Activated CD4-positive, alpha-beta memory T cell treated with anti-CD3 and anti-CD28 coated beads for 36 hours (primary cell): ENCODE data around the gene NSG1. TPM values are rescaled to one million over a fixed set of nuclear protein-coding genes. Genes with fewer than 3 reads are reported as not detected.

Experiments
- CTCF ChIA-PET: fragments of 350-600 bp; sonication (Branson Sonifier 250); formaldehyde crosslinking; loops from one replicate; lab custom pipeline; 2021; ENCODE audit warnings: antibody characterized with exemption, inconsistent platforms; lab: Charles Lee
- POLR2A ChIA-PET: fragments of 350-600 bp; sonication (Branson Sonifier 250); formaldehyde crosslinking; loops from one replicate; lab custom pipeline; 2021; ENCODE audit warnings: antibody characterized with exemption; lab: Charles Lee
- DNase-seq: peaks from one replicate; pipeline ENCODE4 v3.0.0-alpha.2; 2020
- H3K27ac Mint-ChIP-seq: one replicate; pipeline ENCODE4 v1.8.0; 2021; ENCODE audit warnings: mixed read lengths
- H3K27me3 Mint-ChIP-seq: one replicate; pipeline ENCODE4 v1.8.0; 2021; ENCODE audit warnings: mixed read lengths
- H3K36me3 Mint-ChIP-seq: one replicate; pipeline ENCODE4 v1.8.0; 2021; ENCODE audit warnings: mixed read lengths
- H3K4me1 Mint-ChIP-seq: one replicate; pipeline ENCODE4 v1.8.0; 2021; ENCODE audit warnings: low read depth, mixed read lengths
- H3K4me3 Mint-ChIP-seq: one replicate; pipeline ENCODE4 v1.8.0; 2021; ENCODE audit warnings: mild to moderate bottlenecking, mixed read lengths
- H3K9me3 Mint-ChIP-seq: one replicate; pipeline ENCODE4 v1.8.0; 2021; ENCODE audit warnings: mixed read lengths
- intact Hi-C: fragments of 100-400 bp; cut with micrococcal nuclease; formaldehyde crosslinking; loops from one replicate; pipeline ENCODE4 v1.15.1; 2023
- total RNA-seq, 2 experiments: library from RNA; stranded (reverse); gene quantifications; one replicate each; pipeline ENCODE4 v1.2.3, GENCODE V29; 2021

The NSG1 gene
- total RNA-seq, 2 experiments from 2014 or later, result 9.1 to 11.4 TPM

DNA sequence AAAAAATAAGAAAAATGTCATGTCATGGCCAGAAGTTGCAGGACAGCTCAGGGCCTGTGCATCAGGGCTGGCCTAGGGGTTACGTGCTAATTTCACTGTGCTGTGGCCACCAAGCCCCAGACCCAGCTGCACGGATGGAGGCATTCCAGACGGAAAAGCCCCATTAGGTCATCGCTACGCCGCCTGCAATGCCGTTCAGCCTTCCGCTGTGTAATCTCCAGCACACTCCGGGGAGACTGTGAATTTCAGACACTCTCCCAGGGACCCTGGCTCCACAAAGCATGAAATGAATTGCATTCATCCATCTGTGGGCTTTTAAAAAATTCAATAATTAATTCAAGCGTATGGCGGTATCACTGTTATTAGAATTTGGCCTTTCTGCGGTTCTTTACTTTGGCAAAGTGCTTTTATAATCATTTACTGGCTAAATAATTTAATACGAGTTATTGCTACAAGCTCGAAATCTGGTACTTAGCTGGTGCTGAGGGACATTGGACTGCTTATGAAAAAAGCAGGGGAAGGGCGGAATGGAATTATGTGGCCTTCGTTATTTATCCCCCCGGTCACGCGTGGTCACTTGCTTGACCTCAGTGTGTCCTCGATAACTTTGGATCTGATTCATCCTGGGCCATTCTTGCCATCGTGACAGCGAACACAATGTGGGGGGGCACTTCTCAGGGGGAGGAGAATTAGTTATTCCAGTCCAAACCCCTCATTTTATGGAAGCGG lies 9.0 kb upstream of the NSG1 start:
- H3K4me1 Mint-ChIP-seq, result no peaks in the 10 kb centered on the region
- intact Hi-C loops, result no loop called here
- no peak overlapping the region for H3K27ac Mint-ChIP-seq
- POLR2A ChIA-PET, result no interaction called here
- H3K9me3 Mint-ChIP-seq, result no peaks in the 10 kb centered on the region
- H3K27me3 Mint-ChIP-seq, result peaks cover 7% of the 10 kb centered on the region
- CTCF ChIA-PET, result no interaction called here
- no peaks in the 10 kb centered on the region for H3K36me3 Mint-ChIP-seq
- no peak for DNase-seq
- no peak overlapping the region for H3K4me3 Mint-ChIP-seq

DNA sequence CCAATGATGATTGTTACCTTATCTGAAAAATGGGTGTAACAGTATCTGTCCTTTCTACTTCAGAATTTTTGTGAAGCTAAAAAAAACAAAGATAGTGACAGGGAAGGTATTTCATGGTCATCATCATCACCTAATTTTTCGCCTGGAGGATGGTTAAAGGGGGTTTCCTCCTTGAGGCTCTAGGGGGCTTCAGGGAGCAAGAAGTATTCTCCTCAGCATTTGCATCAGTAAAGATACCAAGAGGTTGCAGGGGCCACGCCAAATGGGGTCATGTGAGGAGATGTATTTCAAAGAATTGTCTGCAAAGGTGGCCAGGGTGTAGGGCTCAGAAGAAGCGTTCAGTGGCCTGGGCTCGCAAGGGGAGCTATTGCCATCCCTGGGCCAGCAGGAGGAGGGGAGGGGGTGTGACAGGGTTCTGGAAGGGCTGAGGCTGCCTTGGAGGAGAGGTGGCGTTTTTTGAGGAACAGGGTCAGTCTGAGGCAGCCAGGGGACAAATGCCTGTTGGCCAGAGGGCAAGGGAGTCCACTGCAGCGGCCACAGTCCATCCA lies 7.3 kb upstream of the NSG1 start:
- no peaks in the 10 kb centered on the region for H3K36me3 Mint-ChIP-seq
- no peak overlapping the region for H3K4me3 Mint-ChIP-seq
- H3K9me3 Mint-ChIP-seq, result no peaks in the 10 kb centered on the region
- intact Hi-C loops, result no loop called here
- no peaks in the 10 kb centered on the region for H3K4me1 Mint-ChIP-seq
- peaks cover 7% of the 10 kb centered on the region for H3K27me3 Mint-ChIP-seq
- ChIA-PET CTCF (no interaction called here), POLR2A (no interaction called here)
- DNase-seq, result no peak
- no peak overlapping the region for H3K27ac Mint-ChIP-seq

- DNase-seq, result no peak
- Mint-ChIP-seq H3K36me3 (no peaks in the 10 kb centered on the region), H3K4me1 (peaks cover 10% of the 10 kb centered on the region), H3K27me3 (peaks cover 14% of the 10 kb centered on the region), H3K4me3 (no peak overlapping the region), H3K9me3 (no peaks in the 10 kb centered on the region), H3K27ac (no peak overlapping the region)
- ChIA-PET POLR2A (no interaction called here), CTCF (interaction anchor here (2.2 kb wide), 1 partner anchor 43 kb away, joined by 5 read pairs; no protein-coding TSS in a partner anchor)
- intact Hi-C loops, result no loop called here
Measured at GRCh38 chr4:4383085-4383484, 3.8 kb upstream of the NSG1 start.

DNA sequence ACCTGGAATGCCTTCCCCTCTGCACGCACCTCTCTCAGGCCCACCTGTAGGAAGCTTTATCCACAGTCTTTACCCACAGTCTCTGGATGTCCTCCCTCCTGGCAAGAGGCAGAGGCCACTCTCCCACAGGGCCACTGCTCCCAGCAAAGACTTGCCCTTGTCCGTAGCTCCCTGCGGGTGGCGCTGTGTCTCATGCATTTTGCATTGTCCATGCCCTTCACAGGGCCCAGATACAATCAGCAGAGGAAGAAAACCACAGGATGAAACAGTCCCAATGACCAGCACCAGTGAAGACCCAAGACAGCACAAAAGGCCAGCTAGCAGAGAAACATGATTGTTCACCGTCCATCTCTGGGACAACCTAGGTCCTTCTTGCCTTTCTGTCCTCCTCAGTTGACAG lies 2.1 kb upstream of the NSG1 start:
- Mint-ChIP-seq H3K27ac (no peak overlapping the region), H3K4me3 (no peak overlapping the region), H3K36me3 (no peaks in the 10 kb centered on the region), H3K4me1 (peaks cover 13% of the 10 kb centered on the region), H3K9me3 (no peaks in the 10 kb centered on the region), H3K27me3 (peaks cover 17% of the 10 kb centered on the region)
- DNase-seq, result peak; percentile 60
- ChIA-PET CTCF (interaction anchor here (0.8 to 2.2 kb wide), 8 partner anchors 8 to 103 kb away, joined by 3 to 6 read pairs (median 3); no protein-coding TSS in a partner anchor), POLR2A (no interaction called here)
- intact Hi-C loops, result no loop called here

DNA sequence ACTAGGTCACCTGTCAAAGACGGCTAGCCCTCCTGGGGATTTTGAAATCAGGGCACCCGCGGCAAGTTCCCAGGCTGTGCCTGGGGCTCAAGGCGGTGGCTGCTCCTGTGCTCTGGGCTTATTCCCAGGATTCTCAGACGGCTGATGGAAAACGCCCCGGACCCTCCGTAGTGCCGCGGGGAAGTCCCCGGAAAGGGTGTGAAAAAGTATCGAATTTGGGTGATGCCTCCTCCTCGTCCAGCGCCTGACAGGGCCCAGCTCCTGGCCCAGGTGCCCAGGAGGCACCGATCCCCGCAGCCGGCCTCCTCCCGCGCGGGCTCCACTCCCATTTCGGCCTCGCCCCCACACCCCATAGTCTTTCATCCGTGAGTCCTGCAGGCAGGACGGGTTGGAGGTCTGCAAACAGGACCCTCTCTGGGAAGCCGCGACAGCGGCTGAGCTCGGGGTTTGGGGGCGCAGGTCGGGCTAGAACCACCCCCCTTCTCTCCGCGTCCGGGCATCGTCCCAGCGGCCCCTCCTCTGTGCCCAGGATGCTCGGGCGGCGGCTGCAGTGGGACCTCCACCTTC lies 1.1 kb upstream of the NSG1 start:
- DNase-seq, result no peak
- intact Hi-C loops, result loop anchor here (2.0 kb wide), 3 partner anchors 33 to 137 kb away; partner anchors contain the start of gene TMEM128
- peaks cover 17% of the 10 kb centered on the region for H3K27me3 Mint-ChIP-seq
- H3K9me3 Mint-ChIP-seq, result no peaks in the 10 kb centered on the region
- peak overlapping the region; percentile 78 for H3K4me3 Mint-ChIP-seq
- no peaks in the 10 kb centered on the region for H3K36me3 Mint-ChIP-seq
- ChIA-PET CTCF (interaction anchor here (0.5 kb wide), 1 partner anchor 98 kb away, joined by 3 read pairs; no protein-coding TSS in a partner anchor), POLR2A (no interaction called here)
- H3K27ac Mint-ChIP-seq, result no peak overlapping the region
- peaks cover 13% of the 10 kb centered on the region for H3K4me1 Mint-ChIP-seq

DNA sequence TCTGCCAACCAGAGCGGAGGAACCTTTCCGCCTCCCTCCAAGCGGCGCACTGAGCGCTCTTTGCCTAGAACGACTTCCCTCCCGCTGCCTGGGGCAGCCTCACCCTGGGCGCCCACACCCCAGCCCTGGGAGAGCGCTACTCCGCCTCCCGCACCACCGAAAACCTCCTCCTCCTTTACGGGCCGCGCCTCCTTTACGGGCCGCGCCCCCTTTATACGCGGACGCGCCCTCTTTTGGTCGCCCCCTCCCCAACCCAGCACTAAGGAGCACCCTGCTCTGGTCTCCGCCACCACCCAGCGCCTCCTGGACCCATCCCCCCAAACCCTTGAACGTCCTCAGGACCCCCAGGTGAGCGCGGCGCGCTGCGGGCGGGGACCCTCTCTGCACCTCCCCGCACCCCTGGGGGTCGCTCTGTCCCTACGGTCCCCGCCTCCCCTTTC lies 586 bp upstream of the NSG1 start:
- H3K4me3 Mint-ChIP-seq, result peak overlapping the region; percentile 78
- no peak overlapping the region for H3K27ac Mint-ChIP-seq
- DNase-seq, result peak; percentile 57
- POLR2A ChIA-PET, result no interaction called here
- no peaks in the 10 kb centered on the region for H3K36me3 Mint-ChIP-seq
- H3K4me1 Mint-ChIP-seq, result peaks cover 13% of the 10 kb centered on the region
- intact Hi-C loops, result loop anchor here (2.0 kb wide), 3 partner anchors 32 to 138 kb away; partner anchors contain the start of gene TMEM128
- peaks cover 17% of the 10 kb centered on the region for H3K27me3 Mint-ChIP-seq
- CTCF ChIA-PET, result no interaction called here
- H3K9me3 Mint-ChIP-seq, result no peaks in the 10 kb centered on the region

GRCh38 chr4:4387531-4388310 lies 819 bp downstream of the NSG1 start:
- DNase-seq, result peak; percentile 26

GRCh38 chr4:4388311-4388790 lies 1.4 kb downstream of the NSG1 start:
- intact Hi-C loops, result no loop called here
- ChIA-PET POLR2A (no interaction called here), CTCF (no interaction called here)
- H3K4me3 Mint-ChIP-seq, result peak overlapping the region; percentile 59
- peaks cover 2% of the 10 kb centered on the region for H3K36me3 Mint-ChIP-seq
- DNase-seq, result no peak
- H3K27me3 Mint-ChIP-seq, result peaks cover 16% of the 10 kb centered on the region
- no peaks in the 10 kb centered on the region for H3K9me3 Mint-ChIP-seq
- H3K4me1 Mint-ChIP-seq, result peaks cover 13% of the 10 kb centered on the region
- no peak overlapping the region for H3K27ac Mint-ChIP-seq

More at GRCh38 chr4:4387531-4388310, 819 bp downstream of the NSG1 start:
- intact Hi-C loops, result loop anchor here (2.0 kb wide), 3 partner anchors 31 to 139 kb away; partner anchors contain the start of gene TMEM128
- no peaks in the 10 kb centered on the region for H3K9me3 Mint-ChIP-seq
- CTCF ChIA-PET, result interaction anchor here (0.8 kb wide), 1 partner anchor 44 kb away, joined by 3 read pairs; no protein-coding TSS in a partner anchor
- POLR2A ChIA-PET, result no interaction called here
- H3K4me1 Mint-ChIP-seq, result peaks cover 13% of the 10 kb centered on the region
- no peak overlapping the region for H3K27ac Mint-ChIP-seq
- H3K36me3 Mint-ChIP-seq, result peaks cover 2% of the 10 kb centered on the region
- H3K27me3 Mint-ChIP-seq, result peaks cover 16% of the 10 kb centered on the region
- peak overlapping the region; percentile 59 for H3K4me3 Mint-ChIP-seq

GRCh38 chr4:4388836-4389575 lies 2.1 kb downstream of the NSG1 start:
- Mint-ChIP-seq H3K4me3 (no peak overlapping the region), H3K27me3 (peaks cover 16% of the 10 kb centered on the region), H3K4me1 (peaks cover 13% of the 10 kb centered on the region), H3K9me3 (no peaks in the 10 kb centered on the region), H3K36me3 (peaks cover 2% of the 10 kb centered on the region), H3K27ac (no peak overlapping the region)
- intact Hi-C loops, result no loop called here
- CTCF ChIA-PET, result no interaction called here
- no peak for DNase-seq
- POLR2A ChIA-PET, result no interaction called here

- Mint-ChIP-seq H3K4me3 (no peak overlapping the region), H3K36me3 (peaks cover 3% of the 10 kb centered on the region), H3K27me3 (peaks cover 8% of the 10 kb centered on the region), H3K4me1 (peaks cover 9% of the 10 kb centered on the region), H3K9me3 (no peaks in the 10 kb centered on the region), H3K27ac (no peak overlapping the region)
- POLR2A ChIA-PET, result no interaction called here
- intact Hi-C loops, result no loop called here
- DNase-seq, result no peak
- CTCF ChIA-PET, result no interaction called here
Measured at GRCh38 chr4:4390046-4390445, 3.1 kb downstream of the NSG1 start.

GRCh38 chr4:4390515-4391240 lies 3.8 kb downstream of the NSG1 start:
- intact Hi-C loops, result no loop called here
- CTCF ChIA-PET, result no interaction called here
- no peak for DNase-seq
- Mint-ChIP-seq H3K4me3 (no peak overlapping the region), H3K4me1 (peaks cover 8% of the 10 kb centered on the region), H3K36me3 (peaks cover 3% of the 10 kb centered on the region), H3K9me3 (no peaks in the 10 kb centered on the region), H3K27me3 (peaks cover 7% of the 10 kb centered on the region), H3K27ac (no peak overlapping the region)
- POLR2A ChIA-PET, result no interaction called here
